CD4-positive, alpha-beta memory T cell (primary cell): ENCODE results near the gene NOC2L. TPM values are rescaled to one million over a fixed set of nuclear protein-coding genes. Genes with fewer than 3 reads are reported as not detected.

Source experiments
- CTCF ChIA-PET: fragments of 350-600 bp; sonication (Branson Sonifier 250); formaldehyde crosslinking; loops from one replicate; lab custom pipeline; 2021; ENCODE audit warnings: inconsistent platforms; ENCODE audit not compliant: partially characterized antibody; lab: Charles Lee
- POLR2A ChIA-PET: fragments of 350-600 bp; sonication (Branson Sonifier 250); formaldehyde crosslinking; loops from one replicate; lab custom pipeline; 2021; ENCODE audit not compliant: partially characterized antibody; lab: Charles Lee
- DNase-seq, 5 donors: peaks; one replicate each; pipeline versions ENCODE4 v3.0.0 to v3.0.0-alpha.2; 2020 to 2022; ENCODE audit warnings: mixed read lengths in 1 of 5
- H3K27ac ChIP-seq: one replicate; pipeline ENCODE4 v1.7.0; 2013; ENCODE audit warnings: low read depth, low read length
- H3K27me3 ChIP-seq: 2 replicates; pipeline ENCODE4 v1.7.0; 2013; ENCODE audit warnings: mild to moderate bottlenecking, low read length, moderate library complexity; ENCODE audit not compliant: insufficient read depth
- H3K36me3 ChIP-seq: 2 replicates; pipeline ENCODE4 v1.7.0; 2013; ENCODE audit warnings: mild to moderate bottlenecking, low read length, moderate library complexity; ENCODE audit not compliant: insufficient read depth
- H3K4me1 ChIP-seq: 2 replicates; pipeline ENCODE4 v1.7.0; 2013; ENCODE audit warnings: mild to moderate bottlenecking, low read length, moderate library complexity; ENCODE audit not compliant: insufficient read depth
- H3K4me3 ChIP-seq, 2 donors: one replicate each; pipeline ENCODE4 v1.7.0; 2013; ENCODE audit warnings: low read length in 2 of 2, mild to moderate bottlenecking in 1 of 2
- H3K9me3 ChIP-seq, 2 donors: one replicate each; pipeline ENCODE4 v1.7.0; 2013; ENCODE audit warnings: low read length in 2 of 2, control low read depth in 1 of 2; ENCODE audit not compliant: control insufficient read depth in 1 of 2
- H3K27ac Mint-ChIP-seq, 7 donors: one replicate each; pipeline ENCODE4 v1.8.0; 2020 to 2021; ENCODE audit warnings: mixed read lengths in 7 of 7, mild to moderate bottlenecking in 6 of 7, inconsistent platforms in 3 of 7, moderate library complexity in 3 of 7
- H3K27me3 Mint-ChIP-seq, 2 donors: one replicate each; pipeline ENCODE4 v1.8.0; 2020 to 2021; ENCODE audit warnings: mixed read lengths in 2 of 2
- H3K36me3 Mint-ChIP-seq, 2 donors: one replicate each; pipeline ENCODE4 v1.8.0; 2020 to 2021; ENCODE audit warnings: mixed read lengths in 2 of 2, inconsistent platforms in 1 of 2, mild to moderate bottlenecking in 1 of 2
- H3K4me1 Mint-ChIP-seq, 4 donors: one replicate each; pipeline ENCODE4 v1.8.0; 2020 to 2021; ENCODE audit warnings: mixed read lengths in 4 of 4, mild to moderate bottlenecking in 1 of 4
- H3K4me3 Mint-ChIP-seq, 8 donors: one replicate each; pipeline ENCODE4 v1.8.0; 2020 to 2021; ENCODE audit warnings: mixed read lengths in 8 of 8, mild to moderate bottlenecking in 7 of 8, moderate library complexity in 6 of 8, inconsistent platforms in 3 of 8
- H3K9me3 Mint-ChIP-seq, 8 donors: one replicate each; pipeline ENCODE4 v1.8.0; 2020 to 2021; ENCODE audit warnings: mixed read lengths in 8 of 8, mild to moderate bottlenecking in 5 of 8, inconsistent platforms in 3 of 8, moderate library complexity in 1 of 8
- intact Hi-C: fragments of 100-400 bp; cut with micrococcal nuclease; formaldehyde crosslinking; loops from one replicate; pipeline ENCODE4 v1.15.1; 2023
- polyA plus RNA-seq, 2 donors: library from polyadenylated mRNA; unstranded; fragments of 300-500 nt; fragmentation: Illumina TruSeq; gene quantifications; one replicate each; pipeline ENCODE4 v1.2.3, GENCODE V29; 2021
- total RNA-seq, 2 experiments: library from RNA; stranded (reverse); gene quantifications; one replicate each; pipeline ENCODE4 v1.2.3, GENCODE V29; 2021

The NOC2L gene
- total and polyA plus RNA-seq, 4 experiments from 2014 or later, result 63.0 to 69.5 (median 65.6) TPM

DNA sequence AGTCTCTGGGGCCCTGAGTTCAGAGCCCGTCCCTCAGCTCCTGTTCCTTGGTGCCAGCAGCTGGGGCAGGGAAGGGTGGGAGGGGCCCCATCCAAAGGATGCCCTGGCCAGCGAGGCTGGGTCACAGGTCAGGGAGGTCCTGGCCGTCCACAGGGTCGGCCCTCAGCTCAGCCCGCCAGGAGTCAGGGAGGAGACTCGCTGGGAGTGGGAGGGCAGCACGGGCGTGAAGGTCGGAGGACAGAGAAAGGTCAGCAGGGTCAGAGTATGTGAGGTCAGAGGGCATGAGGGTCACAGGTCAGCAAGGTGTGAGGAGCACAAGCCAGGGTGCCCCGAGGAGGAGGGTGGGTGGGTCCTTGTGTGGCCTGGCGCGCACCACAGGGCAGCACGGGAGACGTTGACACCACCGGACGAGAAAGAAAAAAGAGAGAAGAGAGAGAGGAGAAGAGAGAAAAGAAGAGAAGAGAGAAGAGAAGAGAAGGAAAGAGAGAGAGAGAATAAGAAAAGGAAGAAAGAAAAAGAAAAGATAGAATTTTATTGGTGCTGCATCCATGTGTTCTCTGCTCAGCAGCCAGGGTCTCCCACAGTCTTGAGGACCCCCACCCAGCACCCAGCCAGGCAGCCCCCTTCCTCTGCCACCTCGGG is 15.8 kb upstream of the NOC2L start:
- no peak overlapping the region for H3K4me3 Mint-ChIP-seq
- H3K36me3 Mint-ChIP-seq, result no peaks in the 10 kb centered on the region
- Histone ChIP-seq H3K27me3 (no peaks in the 10 kb centered on the region), H3K4me1 (peaks cover 9% of the 10 kb centered on the region), H3K27ac (no peak overlapping the region), H3K36me3 (no peaks in the 10 kb centered on the region), H3K9me3 (no peaks in the 10 kb centered on the region), H3K4me3 (no peak overlapping the region)
- intact Hi-C loops, result no loop called here
- H3K9me3 Mint-ChIP-seq, result no peaks in the 10 kb centered on the region
- H3K27me3 Mint-ChIP-seq, result peaks cover 2 to 8% of the 10 kb centered on the region in 2 donors
- H3K27ac Mint-ChIP-seq, result no peak overlapping the region
- ChIA-PET CTCF (interaction anchor here (1.8 to 1.9 kb wide), 4 partner anchors 8 to 105 kb away, joined by 4 to 14 read pairs (median 10); partner anchors contain the start of gene PLEKHN1), POLR2A (interaction anchor here (1.7 to 1.8 kb wide), 2 partner anchors 8 to 69 kb away, joined by 6 to 9 read pairs; partner anchors contain the start of gene PLEKHN1)
- DNase-seq, result no peak
- H3K4me1 Mint-ChIP-seq, result peaks cover 3 to 12% (median 5%) of the 10 kb centered on the region in 4 donors

DNA sequence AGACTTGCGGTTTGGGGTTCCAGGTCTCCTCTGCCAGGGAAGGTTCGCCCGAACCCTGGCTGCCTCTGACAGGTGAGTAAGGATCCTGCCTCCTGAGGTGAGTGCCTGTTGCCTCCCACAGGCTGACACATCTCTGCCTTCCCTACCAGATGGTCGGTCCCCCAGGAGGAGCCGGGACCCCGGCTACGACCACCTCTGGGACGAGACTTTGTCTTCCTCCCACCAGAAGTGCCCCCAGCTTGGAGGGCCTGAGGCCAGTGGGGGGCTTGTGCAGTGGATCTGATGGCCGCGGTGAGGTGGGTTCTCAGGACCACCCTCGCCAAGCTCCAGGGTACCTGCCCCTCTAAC is 15.2 kb upstream of the NOC2L start:
- H3K9me3 Mint-ChIP-seq, result no peaks in the 10 kb centered on the region
- Histone ChIP-seq H3K9me3 (no peaks in the 10 kb centered on the region), H3K27me3 (no peaks in the 10 kb centered on the region), H3K4me1 (peaks cover 9% of the 10 kb centered on the region), H3K4me3 (no peak overlapping the region), H3K36me3 (no peaks in the 10 kb centered on the region), H3K27ac (no peak overlapping the region)
- H3K4me3 Mint-ChIP-seq, result no peak overlapping the region
- no peak for DNase-seq
- intact Hi-C loops, result no loop called here
- H3K27me3 Mint-ChIP-seq, result peaks cover 3 to 10% of the 10 kb centered on the region in 2 donors
- CTCF ChIA-PET, result no interaction called here
- H3K27ac Mint-ChIP-seq, result no peak overlapping the region
- POLR2A ChIA-PET, result no interaction called here
- no peaks in the 10 kb centered on the region for H3K36me3 Mint-ChIP-seq
- H3K4me1 Mint-ChIP-seq, result peaks cover 4 to 17% (median 5%) of the 10 kb centered on the region in 4 donors

DNA sequence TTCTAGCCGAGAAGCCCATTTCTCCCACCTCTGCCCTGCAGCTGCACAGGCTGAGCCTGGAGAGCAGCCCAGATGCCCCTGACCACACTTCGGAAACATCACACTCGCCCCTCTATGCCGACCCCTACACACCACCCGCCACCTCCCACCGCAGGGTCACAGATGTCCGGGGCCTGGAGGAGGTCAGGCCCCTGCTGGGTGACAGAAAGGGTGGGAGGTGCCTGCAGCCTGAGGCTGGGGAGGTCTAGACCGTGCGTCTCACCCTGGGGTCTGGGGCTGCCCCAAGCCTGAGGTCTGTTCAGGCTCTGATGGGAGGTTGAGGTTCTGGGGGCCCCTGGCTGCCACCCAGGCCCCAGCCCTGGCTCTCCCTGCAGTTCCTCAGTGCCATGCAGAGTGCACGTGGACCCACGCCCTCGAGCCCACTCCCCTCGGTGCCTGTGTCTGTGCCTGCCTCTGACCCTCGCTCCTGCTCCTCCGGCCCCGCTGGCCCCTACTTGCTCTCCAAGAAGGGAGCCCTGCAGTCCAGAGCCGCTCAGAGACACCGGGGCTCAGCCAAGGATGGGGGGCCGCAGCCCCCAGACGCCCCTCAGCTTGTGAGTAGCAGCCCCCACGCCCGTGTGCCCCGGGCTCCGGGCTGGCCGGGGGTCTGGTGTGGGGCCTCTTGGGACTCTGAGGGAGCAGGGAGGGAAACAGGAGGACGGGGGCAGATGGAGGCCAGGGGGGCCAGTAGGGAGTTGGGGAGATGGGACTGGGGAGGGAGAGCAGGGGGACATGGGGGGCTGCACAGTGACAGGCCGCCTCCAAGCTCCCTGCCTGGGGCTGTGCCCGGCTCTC is 14.6 kb upstream of the NOC2L start:
- H3K27ac Mint-ChIP-seq, result no peak overlapping the region
- CTCF ChIA-PET, result no interaction called here
- Histone ChIP-seq H3K4me3 (no peak overlapping the region), H3K36me3 (no peaks in the 10 kb centered on the region), H3K27ac (no peak overlapping the region), H3K9me3 (no peaks in the 10 kb centered on the region), H3K4me1 (peaks cover 9% of the 10 kb centered on the region), H3K27me3 (no peaks in the 10 kb centered on the region)
- no peaks in the 10 kb centered on the region for H3K9me3 Mint-ChIP-seq
- H3K4me1 Mint-ChIP-seq, result peaks cover 4 to 21% (median 5%) of the 10 kb centered on the region in 4 donors
- no peak for DNase-seq
- H3K27me3 Mint-ChIP-seq, result peaks cover 3 to 10% of the 10 kb centered on the region in 2 donors
- intact Hi-C loops, result no loop called here
- H3K4me3 Mint-ChIP-seq, result no peak overlapping the region
- H3K36me3 Mint-ChIP-seq, result no peaks in the 10 kb centered on the region
- POLR2A ChIA-PET, result no interaction called here

DNA sequence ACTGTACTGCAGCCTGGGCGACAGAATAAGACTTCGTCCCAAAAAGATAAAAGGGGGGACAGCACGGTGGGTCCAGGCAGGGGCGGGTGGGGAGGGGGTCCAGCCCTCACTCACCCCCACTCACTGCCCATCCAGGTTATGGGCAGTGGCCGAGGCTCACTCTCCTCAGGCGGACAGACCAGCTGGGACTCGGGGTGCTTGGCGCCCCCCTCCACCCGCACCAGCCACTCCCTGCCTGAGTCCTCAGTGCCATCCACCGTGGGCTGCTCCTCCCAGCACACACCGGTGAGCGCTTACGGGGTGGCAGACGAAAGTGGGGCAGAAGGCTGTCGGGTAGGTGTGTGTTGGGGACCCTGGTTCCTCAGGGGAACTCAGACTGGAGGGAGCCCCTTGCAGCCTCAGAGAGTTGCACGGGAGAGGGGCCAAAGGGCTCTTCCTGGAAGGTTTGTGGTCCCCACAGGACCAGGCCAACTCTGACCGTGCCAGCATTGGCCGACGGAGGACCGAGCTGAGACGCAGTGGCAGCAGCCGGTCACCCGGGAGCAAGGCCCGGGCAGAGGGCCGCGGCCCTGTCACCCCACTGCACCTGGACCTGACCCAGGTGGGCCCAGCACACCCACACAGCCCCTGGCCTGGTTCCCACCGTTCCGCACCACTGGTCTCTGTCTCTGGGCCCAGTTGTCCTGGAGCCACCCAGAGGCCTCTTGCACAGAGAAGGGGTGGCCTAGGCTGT is 13.8 kb upstream of the NOC2L start:
- Histone ChIP-seq H3K4me3 (no peak overlapping the region), H3K27ac (no peak overlapping the region), H3K36me3 (no peaks in the 10 kb centered on the region), H3K9me3 (no peaks in the 10 kb centered on the region), H3K27me3 (no peaks in the 10 kb centered on the region), H3K4me1 (peaks cover 9% of the 10 kb centered on the region)
- Mint-ChIP-seq H3K27me3 (peaks cover 1 to 7% of the 10 kb centered on the region in 2 donors), H3K9me3 (no peaks in the 10 kb centered on the region), H3K4me1 (peaks cover 4 to 16% (median 5%) of the 10 kb centered on the region in 4 donors), H3K27ac (no peak overlapping the region), H3K36me3 (no peaks in the 10 kb centered on the region), H3K4me3 (no peak overlapping the region)
- ChIA-PET CTCF (no interaction called here), POLR2A (no interaction called here)
- intact Hi-C loops, result no loop called here
- DNase-seq, result no peak

DNA sequence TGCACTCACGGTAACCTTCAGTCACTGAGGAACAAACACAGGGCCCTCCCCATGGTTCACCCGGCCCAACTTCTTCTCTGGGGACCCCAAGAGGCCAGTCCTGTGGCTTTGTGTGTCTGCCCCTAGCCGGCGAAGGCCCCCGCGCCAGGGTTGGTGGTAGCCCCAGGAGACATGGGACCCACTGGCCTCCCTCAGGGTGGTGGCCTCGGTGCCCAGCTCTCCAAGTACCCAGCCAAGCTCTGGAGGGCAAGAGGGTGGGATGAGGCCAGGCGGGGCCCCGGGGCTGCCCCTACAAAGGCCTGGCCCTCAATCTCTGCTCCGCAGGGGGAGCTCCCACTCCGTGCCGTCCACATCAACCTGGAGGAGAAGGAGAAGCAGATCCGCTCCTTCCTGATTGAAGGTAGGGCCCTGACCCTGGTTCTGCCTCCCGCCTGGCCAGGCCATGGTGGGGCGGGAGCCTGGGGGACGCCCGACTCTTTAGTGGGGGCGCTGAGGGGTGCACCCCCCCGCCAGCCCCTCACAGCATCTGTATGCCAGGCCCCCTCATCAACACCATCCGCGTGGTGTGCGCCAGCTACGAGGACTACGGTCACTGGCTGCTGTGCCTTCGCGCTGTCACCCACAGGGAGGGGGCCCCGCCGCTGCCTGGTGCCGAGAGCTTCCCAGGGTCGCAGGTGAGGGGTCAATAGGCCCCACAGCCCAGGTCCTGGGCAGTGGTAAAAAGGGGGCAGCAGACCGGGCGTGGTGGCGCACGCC is 12.9 kb upstream of the NOC2L start:
- H3K4me3 Mint-ChIP-seq, result no peak overlapping the region
- peaks cover 1 to 7% of the 10 kb centered on the region in 2 donors for H3K27me3 Mint-ChIP-seq
- DNase-seq, result no peak
- Histone ChIP-seq H3K36me3 (no peaks in the 10 kb centered on the region), H3K9me3 (no peaks in the 10 kb centered on the region), H3K4me3 (no peak overlapping the region), H3K27ac (no peak overlapping the region), H3K27me3 (no peaks in the 10 kb centered on the region), H3K4me1 (peaks cover 15% of the 10 kb centered on the region)
- POLR2A ChIA-PET, result no interaction called here
- no peak overlapping the region for H3K27ac Mint-ChIP-seq
- peaks cover 4 to 16% (median 5%) of the 10 kb centered on the region in 4 donors for H3K4me1 Mint-ChIP-seq
- CTCF ChIA-PET, result no interaction called here
- H3K36me3 Mint-ChIP-seq, result no peaks in the 10 kb centered on the region
- H3K9me3 Mint-ChIP-seq, result no peaks in the 10 kb centered on the region
- intact Hi-C loops, result no loop called here

DNA sequence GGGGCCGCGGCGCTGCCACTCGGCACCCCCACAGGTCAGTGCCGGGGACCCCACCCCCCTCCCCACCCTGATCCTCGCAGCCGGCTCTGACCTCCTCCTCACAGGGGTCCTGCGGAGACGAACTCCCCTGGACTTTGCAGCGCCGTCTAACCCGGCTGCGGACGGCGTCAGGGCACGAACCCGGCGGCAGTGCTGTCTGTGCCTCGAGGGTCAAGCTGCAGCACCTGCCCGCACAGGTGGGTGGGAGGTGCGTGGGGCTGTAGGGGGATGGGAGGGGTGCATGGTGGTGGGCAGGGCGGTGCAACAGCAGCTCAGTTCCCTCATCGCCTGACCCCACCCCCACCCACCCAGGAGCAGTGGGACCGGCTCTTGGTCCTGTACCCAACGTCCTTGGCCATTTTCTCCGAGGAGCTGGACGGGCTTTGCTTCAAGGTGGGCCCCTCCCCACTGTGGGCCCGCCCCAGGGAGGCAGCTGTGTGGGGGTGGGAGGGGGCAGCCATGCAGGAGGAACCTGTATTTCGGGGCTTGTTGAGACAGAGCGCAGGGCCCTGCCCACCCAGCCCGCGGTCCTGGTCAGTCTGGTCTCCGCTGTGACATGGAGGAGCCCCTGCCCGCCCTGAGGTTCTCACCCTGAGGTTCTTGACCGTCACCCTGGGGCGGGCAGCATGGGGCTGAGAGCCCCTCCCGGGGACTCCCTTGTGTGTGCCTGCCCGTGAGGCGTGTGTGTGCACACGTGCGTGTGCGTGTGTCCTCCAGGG is 12.1 kb upstream of the NOC2L start:
- H3K9me3 ChIP-seq, result no peaks in the 10 kb centered on the region
- intact Hi-C loops, result no loop called here
- H3K4me1 ChIP-seq, result peaks cover 16% of the 10 kb centered on the region
- Mint-ChIP-seq H3K27me3 (peaks cover 1 to 7% of the 10 kb centered on the region in 2 donors), H3K4me1 (peaks cover 4 to 16% (median 5%) of the 10 kb centered on the region in 4 donors), H3K9me3 (no peaks in the 10 kb centered on the region), H3K4me3 (no peak overlapping the region), H3K27ac (no peak overlapping the region), H3K36me3 (no peaks in the 10 kb centered on the region)
- H3K27me3 ChIP-seq, result no peaks in the 10 kb centered on the region
- CTCF ChIA-PET, result interaction anchor here (1.8 kb wide), 1 partner anchor 13 kb away, joined by 4 read pairs; no protein-coding TSS in a partner anchor
- POLR2A ChIA-PET, result interaction anchor here (1.1 kb wide), 1 partner anchor 66 kb away, joined by 3 read pairs; no protein-coding TSS in a partner anchor
- DNase-seq, result no peak
- H3K27ac ChIP-seq, result no peak overlapping the region
- no peak overlapping the region for H3K4me3 ChIP-seq
- no peaks in the 10 kb centered on the region for H3K36me3 ChIP-seq
